Gastroesophageal sphincter (tissue), 3 donors: Measurements from ENCODE around the gene EGLN2.
"Not testable (repeated sequence)": the region's sequence is repeated elsewhere in the genome, so short reads cannot be mapped to it uniquely, and the experiment has no call there.

ENCODE experiments used
- POLR2AphosphoS5 ChIP-seq: sonication (generic); formaldehyde crosslinking; IDR thresholded peaks from one replicate; pipeline ENCODE4 v1.6.1; 2017; ENCODE audit warnings: antibody characterized with exemption
- TF ChIP-seq, protein P1 (sequence below), 4 experiments: fragments of 200-600 bp in 2 of 4; fragments of 450-650 bp in 2 of 4; sonication (generic) in 1 of 4; IDR thresholded peaks; one replicate each; pipeline ENCODE4 v1.5.1; 2017 to 2019; ENCODE audit warnings: antibody characterized with exemption in 4 of 4, mild to moderate bottlenecking in 2 of 4, moderate library complexity in 2 of 4

DNA sequence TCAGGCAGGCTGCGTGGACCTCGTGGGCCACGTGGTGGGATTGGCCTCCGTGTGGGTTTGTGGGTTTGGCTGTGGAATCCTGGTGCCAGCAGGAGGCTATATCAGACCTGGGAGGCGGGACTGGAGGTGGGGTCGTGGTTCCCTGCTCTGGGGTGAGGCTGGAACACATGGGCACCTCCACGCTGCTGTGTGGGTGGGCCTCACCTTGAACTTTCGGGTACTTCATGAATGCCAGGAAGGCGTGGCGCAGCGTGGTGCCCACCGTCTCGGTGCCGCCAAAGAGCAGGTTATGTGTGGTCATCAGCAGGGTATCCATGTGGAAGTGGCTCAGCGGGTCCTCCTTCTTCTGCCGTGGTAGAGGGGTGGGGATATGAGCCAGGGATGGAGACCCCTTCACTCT is 25.9 kb downstream of the EGLN2 start:
- TF ChIP-seq, protein P1, sequence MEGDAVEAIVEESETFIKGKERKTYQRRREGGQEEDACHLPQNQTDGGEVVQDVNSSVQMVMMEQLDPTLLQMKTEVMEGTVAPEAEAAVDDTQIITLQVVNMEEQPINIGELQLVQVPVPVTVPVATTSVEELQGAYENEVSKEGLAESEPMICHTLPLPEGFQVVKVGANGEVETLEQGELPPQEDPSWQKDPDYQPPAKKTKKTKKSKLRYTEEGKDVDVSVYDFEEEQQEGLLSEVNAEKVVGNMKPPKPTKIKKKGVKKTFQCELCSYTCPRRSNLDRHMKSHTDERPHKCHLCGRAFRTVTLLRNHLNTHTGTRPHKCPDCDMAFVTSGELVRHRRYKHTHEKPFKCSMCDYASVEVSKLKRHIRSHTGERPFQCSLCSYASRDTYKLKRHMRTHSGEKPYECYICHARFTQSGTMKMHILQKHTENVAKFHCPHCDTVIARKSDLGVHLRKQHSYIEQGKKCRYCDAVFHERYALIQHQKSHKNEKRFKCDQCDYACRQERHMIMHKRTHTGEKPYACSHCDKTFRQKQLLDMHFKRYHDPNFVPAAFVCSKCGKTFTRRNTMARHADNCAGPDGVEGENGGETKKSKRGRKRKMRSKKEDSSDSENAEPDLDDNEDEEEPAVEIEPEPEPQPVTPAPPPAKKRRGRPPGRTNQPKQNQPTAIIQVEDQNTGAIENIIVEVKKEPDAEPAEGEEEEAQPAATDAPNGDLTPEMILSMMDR (IDR thresholded peaks at IDR 0.05) = not testable (repeated sequence)
- TF ChIP-seq POLR2AphosphoS5 = not testable (repeated sequence)
